Measurements from ENCODE around the gene KRTAP26-1. TPM values are rescaled to one million over a fixed set of nuclear protein-coding genes. Genes with fewer than 3 reads are reported as not detected.

KRTAP26-1 gene
- polyA plus RNA-seq, 1 donor (not counting 4 experiments of a cell fraction or from before 2014, with no cell fraction given): not detected

- H3K9me3 ChIP-seq (ENCODE audit: control insufficient read depth, low read depth, low read length): no peaks in the 10 kb centered on the region
- H2AFZ ChIP-seq (ENCODE audit: control insufficient read depth, low read length): no peak overlapping the region
- H3K4me1 ChIP-seq (ENCODE audit: control insufficient read depth, extremely low read depth, insufficient read depth, low read length): no peaks in the 10 kb centered on the region
- no peaks in the 10 kb centered on the region for H3K27me3 ChIP-seq (ENCODE audit: control insufficient read depth, extremely low read depth, insufficient read depth, low read length)
- H3K9ac ChIP-seq (ENCODE audit: control insufficient read depth, extremely low read depth, insufficient read depth, low read length): no peak overlapping the region
- DNase-seq (ENCODE audit: low read depth, low spot score) (no peak), FAIRE-seq (no peak)
- no peaks in the 10 kb centered on the region for H3K9me1 ChIP-seq (ENCODE audit: control insufficient read depth, extremely low read depth, insufficient read depth, low read length)
- dilution Hi-C loops (cut with MboI; ENCODE audit: extremely low pct_ligation_motif_present, low sequenced_read_pairs): no loop called here
- H4K20me1 ChIP-seq (ENCODE audit: control insufficient read depth, extremely low read depth, insufficient read depth, low read length): no peaks in the 10 kb centered on the region
- H3K79me2 ChIP-seq (ENCODE audit: control insufficient read depth, insufficient read depth, low read length): no peaks in the 10 kb centered on the region
- H3K36me3 ChIP-seq (ENCODE audit: control insufficient read depth in 2 of 2, extremely low read depth in 1 of 2, insufficient read depth in 2 of 2, low read length in 2 of 2): no peaks in the 10 kb centered on the region
- H3K27ac ChIP-seq (ENCODE audit: control insufficient read depth, insufficient read depth, low read length): no peak overlapping the region
- no peak for TF ChIP-seq CTCF (optimal IDR thresholded peaks at IDR 0.05 in 1 of 3, IDR thresholded peaks at IDR 0.05 in 1 of 3, conservative IDR thresholded peaks at IDR 0.05 in 1 of 3; ENCODE audit: extremely low read depth in 1 of 3, insufficient read depth in 2 of 3, low read length in 3 of 3)
- no peak overlapping the region for H3K4me3 ChIP-seq (ENCODE audit: control insufficient read depth in 2 of 3, extremely low read depth in 1 of 3, insufficient read depth in 2 of 3, low read depth in 1 of 3, low read length in 3 of 3)
- H3K4me2 ChIP-seq (ENCODE audit: control insufficient read depth, extremely low read depth, insufficient read depth, low read depth, low read length): no peak overlapping the region
Observed at GRCh38 chr21:30338717-30339116, 18.6 kb upstream of the KRTAP26-1 start.

- H3K79me2 ChIP-seq (ENCODE audit: control insufficient read depth, insufficient read depth, low read length): no peaks in the 10 kb centered on the region
- no peaks in the 10 kb centered on the region for H3K4me1 ChIP-seq (ENCODE audit: control insufficient read depth, extremely low read depth, insufficient read depth, low read length)
- DNase-seq (ENCODE audit: low read depth, low spot score): no peak
- H3K9me1 ChIP-seq (ENCODE audit: control insufficient read depth, extremely low read depth, insufficient read depth, low read length): no peaks in the 10 kb centered on the region
- no peak overlapping the region for H3K9ac ChIP-seq (ENCODE audit: control insufficient read depth, extremely low read depth, insufficient read depth, low read length)
- no peak overlapping the region for H3K27ac ChIP-seq (ENCODE audit: control insufficient read depth, insufficient read depth, low read length)
- no peak overlapping the region for H3K4me3 ChIP-seq (ENCODE audit: control insufficient read depth in 2 of 3, extremely low read depth in 1 of 3, insufficient read depth in 2 of 3, low read depth in 1 of 3, low read length in 3 of 3)
- H3K36me3 ChIP-seq (ENCODE audit: control insufficient read depth in 2 of 2, extremely low read depth in 1 of 2, insufficient read depth in 2 of 2, low read length in 2 of 2): no peaks in the 10 kb centered on the region
- H4K20me1 ChIP-seq (ENCODE audit: control insufficient read depth, extremely low read depth, insufficient read depth, low read length): no peaks in the 10 kb centered on the region
- H3K27me3 ChIP-seq (ENCODE audit: control insufficient read depth, extremely low read depth, insufficient read depth, low read length): no peaks in the 10 kb centered on the region
- no peak overlapping the region for H2AFZ ChIP-seq (ENCODE audit: control insufficient read depth, low read length)
- no peaks in the 10 kb centered on the region for H3K9me3 ChIP-seq (ENCODE audit: control insufficient read depth, low read depth, low read length)
- no peak overlapping the region for H3K4me2 ChIP-seq (ENCODE audit: control insufficient read depth, extremely low read depth, insufficient read depth, low read depth, low read length)
- no peak for FAIRE-seq
- dilution Hi-C loops (cut with MboI; ENCODE audit: extremely low pct_ligation_motif_present, low sequenced_read_pairs): no loop called here
- TF ChIP-seq CTCF (optimal IDR thresholded peaks at IDR 0.05 in 1 of 3, IDR thresholded peaks at IDR 0.05 in 1 of 3, conservative IDR thresholded peaks at IDR 0.05 in 1 of 3; ENCODE audit: extremely low read depth in 1 of 3, insufficient read depth in 2 of 3, low read length in 3 of 3): no peak
- TF ChIP-seq EZH2 (IDR thresholded peaks at IDR 0.05; ENCODE audit: low read length): no peak
Observed at GRCh38 chr21:30337772-30338171, 17.7 kb upstream of the KRTAP26-1 start.

Measured in keratinocyte (primary cell).